Measurements from ENCODE around the gene CNTN1. TPM values are rescaled to one million over a fixed set of nuclear protein-coding genes. Genes with fewer than 3 reads are reported as not detected.

The CNTN1 gene
- total and polyA plus RNA-seq, 2 experiments from 2014 or later: 4.2 to 4.7 TPM

DNA sequence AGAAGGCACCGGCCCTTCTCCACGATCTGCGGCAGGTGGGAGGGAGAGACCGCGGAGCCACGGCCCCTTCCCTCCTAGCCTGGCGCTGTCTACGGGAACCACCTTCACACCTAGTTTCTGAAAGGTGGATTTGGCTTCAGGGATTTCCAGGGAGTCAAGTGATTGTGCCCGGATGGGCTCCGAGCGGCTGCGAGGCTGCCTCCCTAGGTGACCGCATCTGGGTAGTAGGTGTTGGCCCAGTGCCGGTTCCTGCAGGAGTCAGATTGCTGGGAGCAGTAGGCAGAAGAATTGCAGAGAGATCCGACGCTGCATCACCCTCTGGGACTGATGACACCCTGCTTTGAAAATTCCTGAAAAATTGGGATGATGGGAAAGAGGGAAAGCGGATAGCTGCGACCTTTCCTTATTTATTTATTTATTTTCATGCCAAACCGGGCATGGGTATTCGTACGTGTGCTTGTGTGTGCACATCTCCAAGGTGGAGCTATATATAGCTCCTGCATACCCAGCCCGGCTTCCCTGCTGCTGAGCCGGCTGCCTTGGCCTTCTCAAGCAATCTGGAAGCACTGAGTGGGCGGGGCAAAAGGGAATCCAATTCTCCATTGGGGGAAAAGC, 1.1 kb downstream of the CNTN1 start:
- Histone ChIP-seq H3K27me3 (peaks cover 42% of the 10 kb centered on the region), H3K36me3 (no peaks in the 10 kb centered on the region), H3K4me3 (peak overlapping the region; percentile 41), H3K4me1 (ENCODE audit: low read depth) (no peaks in the 10 kb centered on the region), H3K27ac (no peak overlapping the region), H3K9me3 (ENCODE audit: low read depth) (no peaks in the 10 kb centered on the region)
- TF ChIP-seq, protein P1, sequence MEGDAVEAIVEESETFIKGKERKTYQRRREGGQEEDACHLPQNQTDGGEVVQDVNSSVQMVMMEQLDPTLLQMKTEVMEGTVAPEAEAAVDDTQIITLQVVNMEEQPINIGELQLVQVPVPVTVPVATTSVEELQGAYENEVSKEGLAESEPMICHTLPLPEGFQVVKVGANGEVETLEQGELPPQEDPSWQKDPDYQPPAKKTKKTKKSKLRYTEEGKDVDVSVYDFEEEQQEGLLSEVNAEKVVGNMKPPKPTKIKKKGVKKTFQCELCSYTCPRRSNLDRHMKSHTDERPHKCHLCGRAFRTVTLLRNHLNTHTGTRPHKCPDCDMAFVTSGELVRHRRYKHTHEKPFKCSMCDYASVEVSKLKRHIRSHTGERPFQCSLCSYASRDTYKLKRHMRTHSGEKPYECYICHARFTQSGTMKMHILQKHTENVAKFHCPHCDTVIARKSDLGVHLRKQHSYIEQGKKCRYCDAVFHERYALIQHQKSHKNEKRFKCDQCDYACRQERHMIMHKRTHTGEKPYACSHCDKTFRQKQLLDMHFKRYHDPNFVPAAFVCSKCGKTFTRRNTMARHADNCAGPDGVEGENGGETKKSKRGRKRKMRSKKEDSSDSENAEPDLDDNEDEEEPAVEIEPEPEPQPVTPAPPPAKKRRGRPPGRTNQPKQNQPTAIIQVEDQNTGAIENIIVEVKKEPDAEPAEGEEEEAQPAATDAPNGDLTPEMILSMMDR (IDR thresholded peaks at IDR 0.05; ENCODE audit: low read depth, low read length): no peak
- DNase-seq (ENCODE audit: low read depth in 1 of 2, low spot score in 1 of 2): peak in 1 of 2 donors; percentile 72

DNA sequence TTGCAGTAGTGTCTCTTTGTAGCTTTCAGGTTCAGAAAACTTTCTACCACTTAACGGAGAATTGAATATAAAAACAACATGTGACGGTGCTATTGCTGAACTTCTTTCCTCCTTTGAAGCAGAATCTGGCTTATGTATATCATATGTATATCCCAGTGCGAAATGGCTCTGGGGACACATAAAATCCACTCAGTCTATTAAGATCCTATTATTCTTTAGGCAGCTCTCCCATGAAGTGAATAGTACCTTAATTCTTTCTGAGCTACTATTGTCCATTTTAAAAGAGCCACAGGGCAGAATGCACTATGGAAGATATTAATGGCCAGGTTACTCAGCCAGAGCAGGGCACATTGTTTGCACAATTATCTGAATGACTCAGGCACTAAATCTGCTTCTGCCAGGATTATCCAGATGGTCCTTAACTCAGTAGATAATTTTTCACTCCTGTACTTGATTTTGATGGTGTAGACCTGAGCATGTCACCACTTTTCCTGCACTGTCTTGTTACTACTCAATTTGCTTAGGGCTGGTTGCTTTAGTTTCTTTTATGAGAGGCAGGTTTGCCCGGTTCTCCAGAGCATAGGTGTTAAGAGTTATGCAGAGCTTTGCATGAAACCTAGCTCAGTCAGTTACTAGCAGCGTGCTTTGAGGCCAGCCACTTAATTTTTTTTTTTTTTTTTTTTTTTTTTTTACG, 5.5 kb downstream of the CNTN1 start:
- no peaks in the 10 kb centered on the region for H3K4me1 ChIP-seq (ENCODE audit: low read depth)
- H3K27ac ChIP-seq: no peak overlapping the region
- no peak for DNase-seq (ENCODE audit: low read depth in 1 of 2, low spot score in 1 of 2)
- no peak overlapping the region for H3K4me3 ChIP-seq
- H3K36me3 ChIP-seq: no peaks in the 10 kb centered on the region
- H3K27me3 ChIP-seq: peaks cover 31% of the 10 kb centered on the region
- no peaks in the 10 kb centered on the region for H3K9me3 ChIP-seq (ENCODE audit: low read depth)
- TF ChIP-seq, protein P1 (IDR thresholded peaks at IDR 0.05; ENCODE audit: low read depth, low read length): no peak

DNA sequence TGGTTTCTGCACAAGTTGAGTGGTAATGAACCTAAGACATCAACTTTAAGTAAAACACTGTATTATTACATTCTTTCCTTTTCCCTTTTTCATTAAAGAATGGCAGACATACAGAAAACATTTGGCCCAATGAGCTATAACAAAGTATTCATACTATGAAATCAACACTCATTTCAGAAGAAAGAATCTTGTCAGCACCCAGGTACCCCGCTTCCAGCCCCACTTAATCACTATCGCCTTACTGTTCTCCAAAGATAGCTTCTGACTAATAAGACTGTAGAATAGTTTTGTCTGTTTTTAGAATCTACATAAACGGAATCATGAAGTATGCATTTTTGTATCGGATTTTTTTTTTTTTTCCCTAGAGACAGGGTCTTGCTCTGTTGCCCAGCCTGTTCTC, 9.5 kb downstream of the CNTN1 start:
- TF ChIP-seq, protein P1 (IDR thresholded peaks at IDR 0.05; ENCODE audit: low read depth, low read length): no peak
- Histone ChIP-seq H3K4me1 (ENCODE audit: low read depth) (no peaks in the 10 kb centered on the region), H3K27me3 (no peaks in the 10 kb centered on the region), H3K36me3 (no peaks in the 10 kb centered on the region), H3K4me3 (no peak overlapping the region), H3K27ac (no peak overlapping the region), H3K9me3 (ENCODE audit: low read depth) (no peaks in the 10 kb centered on the region)
- DNase-seq (ENCODE audit: low read depth in 1 of 2, low spot score in 1 of 2): no peak

DNA sequence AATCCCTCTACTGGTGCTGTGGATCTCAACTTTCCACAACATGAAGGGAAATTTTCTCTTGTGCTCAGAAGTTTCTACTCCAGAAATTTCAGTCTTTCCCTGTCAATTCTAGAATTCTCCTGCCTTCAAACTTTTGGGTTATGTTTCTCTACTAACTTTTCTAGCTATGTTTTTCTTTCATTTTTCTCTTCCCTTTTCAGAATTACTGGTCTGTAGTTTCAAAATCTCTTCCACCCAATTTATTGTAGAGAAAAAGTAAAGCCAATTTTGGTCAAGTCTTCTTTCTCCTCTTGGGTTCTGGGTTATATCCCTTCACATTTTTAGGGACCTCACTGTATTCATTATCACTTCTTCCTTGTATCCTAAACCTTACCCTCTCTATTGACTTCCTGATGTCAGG, 18.9 kb downstream of the CNTN1 start:
- no peak for DNase-seq (ENCODE audit: low read depth in 1 of 2, low spot score in 1 of 2)
- TF ChIP-seq, protein P1 (IDR thresholded peaks at IDR 0.05; ENCODE audit: low read depth, low read length): no peak
- H3K27ac ChIP-seq: no peak overlapping the region
- H3K27me3 ChIP-seq: no peaks in the 10 kb centered on the region
- H3K9me3 ChIP-seq (ENCODE audit: low read depth): no peaks in the 10 kb centered on the region
- H3K4me3 ChIP-seq: no peak overlapping the region
- H3K36me3 ChIP-seq: no peaks in the 10 kb centered on the region
- no peaks in the 10 kb centered on the region for H3K4me1 ChIP-seq (ENCODE audit: low read depth)

DNA sequence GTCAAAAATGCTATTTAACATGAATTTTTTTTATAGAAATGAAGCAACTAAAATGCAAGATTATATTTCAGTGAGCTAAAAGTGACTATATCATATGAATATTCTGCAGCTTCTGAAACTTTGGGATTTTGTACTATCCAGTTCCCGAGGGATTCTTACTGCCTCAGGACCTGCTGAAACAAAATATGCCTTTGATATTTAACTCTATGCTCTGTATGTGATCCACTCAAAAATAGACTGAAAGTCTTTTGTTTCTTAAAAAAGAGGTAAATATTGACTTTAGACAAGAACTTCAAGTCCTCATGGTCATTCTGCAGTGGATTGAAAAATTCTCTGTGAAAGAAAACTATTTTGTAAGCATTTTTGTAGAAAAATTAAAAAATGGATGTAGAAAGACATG, 22.4 kb downstream of the CNTN1 start:
- H3K27me3 ChIP-seq: no peaks in the 10 kb centered on the region
- H3K9me3 ChIP-seq (ENCODE audit: low read depth): no peaks in the 10 kb centered on the region
- DNase-seq (ENCODE audit: low read depth in 1 of 2, low spot score in 1 of 2): no peak
- no peak overlapping the region for H3K4me3 ChIP-seq
- TF ChIP-seq, protein P1 (IDR thresholded peaks at IDR 0.05; ENCODE audit: low read depth, low read length): no peak
- no peak overlapping the region for H3K27ac ChIP-seq
- H3K4me1 ChIP-seq (ENCODE audit: low read depth): no peaks in the 10 kb centered on the region
- no peaks in the 10 kb centered on the region for H3K36me3 ChIP-seq

All from cardiac muscle cell (in vitro differentiated cells and primary cell).